ENCODE data around the gene TSPAN32.
"Not testable (repeated sequence)": the region's sequence is repeated elsewhere in the genome, so short reads cannot be mapped to it uniquely, and the experiment has no call there.

The TSPAN32 gene

GRCh38 chr11:2276280-2277007, 25.4 kb upstream of the TSPAN32 start:
- TF ChIP-seq CTCF (IDR thresholded peaks at IDR 0.05; ENCODE audit: control insufficient read depth, insufficient read depth, low read depth, low read length, missing control alignments) = no peak
- H3K4me3 ChIP-seq (ENCODE audit: control insufficient read depth, low read depth, low read length) = no peak overlapping the region
- DNase-seq (ENCODE audit: low read depth) = no peak

DNA sequence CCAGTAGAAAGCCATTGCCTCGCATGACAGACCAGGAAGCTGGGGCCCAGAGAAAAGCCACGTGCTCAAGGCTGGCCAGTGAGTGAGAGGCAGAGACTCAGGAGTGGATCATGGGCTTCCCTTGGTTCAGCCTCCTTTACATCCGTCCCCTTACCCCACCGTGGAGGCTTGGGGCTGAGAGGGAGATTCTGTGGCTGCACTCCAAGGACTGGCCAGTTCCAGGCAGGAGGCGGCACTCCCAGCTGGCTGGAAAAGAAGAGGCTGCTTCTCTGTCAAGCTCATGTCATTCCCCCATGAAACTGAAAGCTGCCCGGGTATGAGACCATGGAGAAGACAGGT, 24.8 kb upstream of the TSPAN32 start:
- H3K4me3 ChIP-seq (ENCODE audit: control insufficient read depth, low read depth, low read length) = no peak overlapping the region
- no peak for TF ChIP-seq CTCF (IDR thresholded peaks at IDR 0.05; ENCODE audit: control insufficient read depth, insufficient read depth, low read depth, low read length, missing control alignments)
- DNase-seq (ENCODE audit: low read depth) = no peak

DNA sequence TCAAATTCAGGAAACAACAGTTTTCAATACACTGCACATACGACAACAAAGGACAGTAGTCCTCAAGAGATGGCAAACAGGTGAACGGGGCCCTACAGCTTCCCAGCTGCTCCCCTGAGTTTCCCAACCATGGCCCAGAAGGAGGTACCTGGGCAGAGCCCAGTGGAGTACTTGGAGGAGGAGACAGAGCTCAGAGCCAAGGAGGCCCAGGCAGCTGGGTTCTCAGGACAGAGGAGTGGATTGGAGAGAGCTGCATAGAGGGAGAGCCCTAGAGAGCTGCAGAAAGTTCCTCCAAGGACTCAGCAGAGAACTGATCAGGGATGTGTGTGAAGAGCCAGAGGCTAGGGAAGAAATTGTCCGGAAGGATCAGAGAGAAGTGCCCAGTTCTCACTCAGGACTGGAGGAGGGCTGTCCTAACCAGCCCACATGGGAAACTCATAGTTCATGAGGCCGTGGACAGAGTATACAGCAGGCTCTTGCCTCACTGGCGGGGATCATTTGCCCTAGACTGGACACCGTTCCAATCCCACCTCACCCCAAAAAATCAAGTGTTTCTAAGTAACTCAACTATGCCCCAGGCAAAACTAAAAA, 23.8 kb upstream of the TSPAN32 start:
- no peak for DNase-seq (ENCODE audit: low read depth)
- H3K4me3 ChIP-seq (ENCODE audit: control insufficient read depth, low read depth, low read length) = no peak overlapping the region
- TF ChIP-seq CTCF (IDR thresholded peaks at IDR 0.05; ENCODE audit: control insufficient read depth, insufficient read depth, low read depth, low read length, missing control alignments) = no peak

DNA sequence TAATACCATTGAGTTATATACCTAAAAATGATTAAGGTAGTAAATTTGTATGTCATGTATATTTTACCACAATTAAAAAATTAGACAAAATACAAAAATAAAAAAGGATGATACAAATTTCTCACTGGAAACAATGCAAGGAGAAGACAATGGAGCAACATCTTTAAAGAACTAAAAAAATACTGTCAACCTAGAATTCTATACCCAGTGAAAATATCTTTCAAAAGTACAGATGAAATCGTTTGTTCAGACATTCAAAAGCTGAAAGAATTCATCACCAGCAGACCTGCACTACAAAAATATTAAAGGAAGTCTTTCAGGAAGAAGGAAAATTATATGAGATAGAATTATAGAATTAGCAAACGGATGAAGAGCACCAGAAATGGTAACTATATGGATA, 21.6 kb upstream of the TSPAN32 start:
- H3K4me3 ChIP-seq (ENCODE audit: control insufficient read depth, low read depth, low read length) = no peak overlapping the region
- no peak for TF ChIP-seq CTCF (IDR thresholded peaks at IDR 0.05; ENCODE audit: control insufficient read depth, insufficient read depth, low read depth, low read length, missing control alignments)
- DNase-seq (ENCODE audit: low read depth) = no peak

DNA sequence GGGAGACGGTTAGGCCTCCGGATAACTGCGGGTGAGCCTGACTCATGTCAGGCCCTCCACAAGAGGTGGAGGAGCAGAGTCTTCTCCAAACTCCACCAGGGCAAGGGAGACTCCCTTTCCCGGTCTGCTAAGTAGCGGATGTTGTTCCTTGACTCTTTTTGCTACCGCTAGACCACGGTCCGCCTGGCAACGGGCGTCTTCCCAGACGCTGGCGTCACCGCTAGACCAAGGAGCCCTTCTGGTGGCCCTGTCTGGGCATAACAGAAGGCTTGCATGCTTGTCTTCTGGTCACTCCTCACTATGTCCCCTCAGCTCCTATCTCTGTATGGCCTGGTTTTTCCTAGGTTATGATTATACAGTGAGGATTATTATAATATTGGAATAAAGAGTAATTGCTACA, 15.5 kb upstream of the TSPAN32 start:
- DNase-seq (ENCODE audit: low read depth); H3K4me3 ChIP-seq (ENCODE audit: control insufficient read depth, low read depth, low read length): not testable (repeated sequence)

DNA sequence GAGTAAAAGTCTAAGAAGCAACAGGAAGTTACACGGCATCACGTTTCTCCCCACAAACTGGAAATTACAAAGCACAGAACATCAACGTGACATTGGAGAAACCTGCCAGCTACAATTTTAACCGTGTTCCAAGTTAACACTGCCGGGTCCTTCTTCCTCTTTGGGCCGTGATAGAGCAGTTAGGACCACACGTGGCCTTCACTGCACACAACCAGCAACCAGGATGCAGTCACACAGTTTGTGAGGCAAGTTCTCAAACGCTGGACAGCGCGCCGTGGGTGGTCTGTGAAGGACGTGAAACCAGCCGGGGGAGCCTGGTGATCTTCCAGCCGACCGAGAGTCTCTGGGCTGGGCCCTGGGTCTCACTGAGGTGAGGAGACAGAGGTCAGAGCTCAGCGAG, 14.7 kb upstream of the TSPAN32 start:
- no peak overlapping the region for H3K4me3 ChIP-seq (ENCODE audit: control insufficient read depth, low read depth, low read length)
- no peak for TF ChIP-seq CTCF (IDR thresholded peaks at IDR 0.05; ENCODE audit: control insufficient read depth, insufficient read depth, low read depth, low read length, missing control alignments)
- no peak for DNase-seq (ENCODE audit: low read depth)

- no peak overlapping the region for H3K4me3 ChIP-seq (ENCODE audit: control insufficient read depth, low read depth, low read length)
- DNase-seq (ENCODE audit: low read depth) = no peak
- no peak for TF ChIP-seq CTCF (IDR thresholded peaks at IDR 0.05; ENCODE audit: control insufficient read depth, insufficient read depth, low read depth, low read length, missing control alignments)
These were observed 12.5 kb upstream of the TSPAN32 start for GRCh38 chr11:2289350-2289749.
